Peyer's patch (tissue), 4 donors: Measurements from ENCODE around the gene WDR86. TPM values are rescaled to one million over a fixed set of nuclear protein-coding genes. Genes with fewer than 3 reads are reported as not detected.

Experiments used
- DNase-seq, 3 donors: peaks; one replicate each; pipeline ENCODE4 v3.0.0-alpha.2; 2017 to 2019
- H3K27ac ChIP-seq, 4 donors: fragments of 200-600 bp; sonication (generic); one replicate each; pipeline ENCODE4 v1.5.1; 2016 to 2019
- H3K27me3 ChIP-seq, 2 donors: fragments of 200-600 bp; sonication (generic); one replicate each; pipeline ENCODE4 v1.5.1; 2019
- H3K36me3 ChIP-seq, 3 donors: fragments of 200-600 bp; sonication (generic); one replicate each; pipeline ENCODE4 v1.5.1; 2016 to 2019
- H3K4me1 ChIP-seq, 4 donors: fragments of 200-600 bp; sonication (generic); one replicate each; pipeline ENCODE4 v1.5.1; 2016 to 2019
- H3K4me3 ChIP-seq, 4 donors: fragments of 200-600 bp; sonication (generic); 1 replicate in 3 of 4; 2 replicates in 1 of 4; pipeline ENCODE4 v1.5.1; 2016 to 2019; ENCODE audit warnings: mild to moderate bottlenecking in 1 of 4
- H3K9me3 ChIP-seq, 4 donors: fragments of 200-600 bp; sonication (generic); one replicate each; pipeline ENCODE4 v1.5.1; 2016 to 2019; ENCODE audit warnings: mild to moderate bottlenecking in 1 of 4
- POLR2A ChIP-seq, 2 donors: fragments of 450-650 bp; IDR thresholded peaks; one replicate each; pipeline ENCODE4 v1.5.1; 2017; ENCODE audit warnings: antibody characterized with exemption in 2 of 2, mild to moderate bottlenecking in 2 of 2, moderate library complexity in 2 of 2
- total RNA-seq, 4 donors: library from RNA; depleted of rRNA; stranded (reverse); fragments of >200 nt; gene quantifications; one replicate each; pipeline ENCODE4 v1.1.0, GENCODE V29; 2016
- TF ChIP-seq, protein P1 (sequence below), 6 experiments: fragments of 450-650 bp in 4 of 6; fragments of 200-600 bp in 2 of 6; sonication (generic) in 1 of 6; IDR thresholded peaks; one replicate each; pipeline ENCODE4 v1.5.1; 2017 to 2019; ENCODE audit warnings: antibody characterized with exemption in 6 of 6, mild to moderate bottlenecking in 3 of 6, moderate library complexity in 1 of 6

The WDR86 gene
- total RNA-seq, 4 donors from 2014 or later = 5.9 to 13.2 (median 6.6) TPM; not detected in 1

DNA sequence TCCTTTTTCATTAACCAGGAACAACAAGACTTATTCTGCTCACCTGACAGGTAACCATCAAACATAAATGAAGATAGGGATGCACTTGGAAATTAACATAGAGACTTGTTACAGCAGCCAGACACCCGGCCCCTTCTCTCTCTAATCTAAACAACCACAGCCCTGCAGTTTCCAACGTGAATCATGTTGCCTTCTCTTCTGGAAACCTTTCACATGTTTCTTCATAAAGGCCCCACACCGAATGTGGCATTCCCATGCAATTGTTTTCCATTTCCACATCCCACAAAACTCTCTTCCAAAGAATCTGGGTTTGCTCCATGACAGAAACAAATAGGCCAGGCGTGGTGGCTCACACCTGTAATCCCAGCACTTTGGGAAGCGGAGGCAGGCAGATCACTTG is 15.0 kb upstream of the WDR86 start:
- TF ChIP-seq POLR2A (IDR thresholded peaks at IDR 0.05) = no peak
- TF ChIP-seq, protein P1, sequence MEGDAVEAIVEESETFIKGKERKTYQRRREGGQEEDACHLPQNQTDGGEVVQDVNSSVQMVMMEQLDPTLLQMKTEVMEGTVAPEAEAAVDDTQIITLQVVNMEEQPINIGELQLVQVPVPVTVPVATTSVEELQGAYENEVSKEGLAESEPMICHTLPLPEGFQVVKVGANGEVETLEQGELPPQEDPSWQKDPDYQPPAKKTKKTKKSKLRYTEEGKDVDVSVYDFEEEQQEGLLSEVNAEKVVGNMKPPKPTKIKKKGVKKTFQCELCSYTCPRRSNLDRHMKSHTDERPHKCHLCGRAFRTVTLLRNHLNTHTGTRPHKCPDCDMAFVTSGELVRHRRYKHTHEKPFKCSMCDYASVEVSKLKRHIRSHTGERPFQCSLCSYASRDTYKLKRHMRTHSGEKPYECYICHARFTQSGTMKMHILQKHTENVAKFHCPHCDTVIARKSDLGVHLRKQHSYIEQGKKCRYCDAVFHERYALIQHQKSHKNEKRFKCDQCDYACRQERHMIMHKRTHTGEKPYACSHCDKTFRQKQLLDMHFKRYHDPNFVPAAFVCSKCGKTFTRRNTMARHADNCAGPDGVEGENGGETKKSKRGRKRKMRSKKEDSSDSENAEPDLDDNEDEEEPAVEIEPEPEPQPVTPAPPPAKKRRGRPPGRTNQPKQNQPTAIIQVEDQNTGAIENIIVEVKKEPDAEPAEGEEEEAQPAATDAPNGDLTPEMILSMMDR (IDR thresholded peaks at IDR 0.05) = no peak
- Histone ChIP-seq H3K27ac (no peak overlapping the region), H3K4me3 (no peak overlapping the region), H3K9me3 (peaks cover 0 to 9% (median 0%) of the 10 kb centered on the region in 4 donors), H3K36me3 (no peaks in the 10 kb centered on the region), H3K27me3 (no peaks in the 10 kb centered on the region), H3K4me1 (peaks cover 0 to 6% (median 0%) of the 10 kb centered on the region in 4 donors)
- DNase-seq = no peak

DNA sequence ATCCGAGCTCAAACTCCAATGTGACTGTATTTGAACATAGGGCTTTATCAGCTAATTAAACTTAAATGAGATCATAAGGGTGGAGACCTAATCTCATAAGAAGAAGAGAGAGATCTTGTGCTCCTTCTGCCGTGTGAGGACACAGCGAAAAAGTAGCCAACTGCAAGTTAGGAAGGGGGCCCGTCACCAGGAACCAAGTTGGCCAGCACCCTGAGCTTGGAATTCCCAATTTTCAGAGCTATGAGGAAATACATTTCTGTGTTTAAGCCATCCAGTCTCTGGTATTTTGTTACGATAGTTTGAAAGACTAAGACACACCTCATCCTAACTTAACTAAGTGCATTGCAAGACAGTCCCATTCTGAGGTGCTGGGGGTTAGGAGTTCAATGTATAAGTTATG is 14.1 kb upstream of the WDR86 start:
- Histone ChIP-seq H3K27me3 (no peaks in the 10 kb centered on the region), H3K36me3 (no peaks in the 10 kb centered on the region), H3K9me3 (peaks cover 0 to 13% (median 3%) of the 10 kb centered on the region in 4 donors), H3K4me1 (peaks cover 0 to 2% (median 0%) of the 10 kb centered on the region in 4 donors), H3K4me3 (no peak overlapping the region), H3K27ac (no peak overlapping the region)
- DNase-seq = no peak
- TF ChIP-seq, protein P1 (IDR thresholded peaks at IDR 0.05) = no peak
- TF ChIP-seq POLR2A (IDR thresholded peaks at IDR 0.05) = no peak

- TF ChIP-seq, protein P1 (IDR thresholded peaks at IDR 0.05) = no peak
- no peak for TF ChIP-seq POLR2A (IDR thresholded peaks at IDR 0.05)
- H3K27me3 ChIP-seq = no peaks in the 10 kb centered on the region
- DNase-seq = no peak
- no peak overlapping the region for H3K4me3 ChIP-seq
- no peak overlapping the region for H3K27ac ChIP-seq
- peaks cover 0 to 15% (median 5%) of the 10 kb centered on the region in 4 donors for H3K9me3 ChIP-seq
- no peaks in the 10 kb centered on the region for H3K36me3 ChIP-seq
- H3K4me1 ChIP-seq = no peaks in the 10 kb centered on the region
Measured at GRCh38 chr7:151423226-151423625, 13.4 kb upstream of the WDR86 start.

DNA sequence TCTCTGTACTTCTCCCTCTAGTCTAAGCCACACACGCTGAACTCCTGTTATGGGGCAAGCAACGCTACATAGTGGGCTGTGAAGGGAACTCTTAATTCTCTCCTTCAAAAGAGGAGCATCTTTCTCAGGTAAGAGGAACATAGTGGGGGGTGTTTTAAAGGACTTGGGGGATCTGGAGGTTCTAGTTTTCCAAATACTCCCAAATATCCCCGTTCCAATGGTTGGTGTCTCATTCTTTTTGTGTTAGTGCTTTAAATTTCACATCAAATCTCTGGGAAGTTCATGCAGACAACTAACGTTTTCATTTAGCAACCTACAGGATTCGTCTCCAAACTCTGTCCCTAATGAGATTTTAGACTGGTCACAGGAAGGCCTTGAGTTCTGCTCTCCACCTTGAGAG is 12.4 kb upstream of the WDR86 start:
- Histone ChIP-seq H3K27me3 (no peaks in the 10 kb centered on the region), H3K4me3 (no peak overlapping the region), H3K9me3 (peaks cover 0 to 15% (median 5%) of the 10 kb centered on the region in 4 donors), H3K27ac (no peak overlapping the region), H3K36me3 (no peaks in the 10 kb centered on the region), H3K4me1 (no peaks in the 10 kb centered on the region)
- DNase-seq = no peak
- no peak for TF ChIP-seq POLR2A (IDR thresholded peaks at IDR 0.05)
- TF ChIP-seq, protein P1 (IDR thresholded peaks at IDR 0.05) = no peak

- no peaks in the 10 kb centered on the region for H3K36me3 ChIP-seq
- no peaks in the 10 kb centered on the region for H3K4me1 ChIP-seq
- no peak overlapping the region for H3K27ac ChIP-seq
- TF ChIP-seq, protein P1 (IDR thresholded peaks at IDR 0.05) = no peak
- no peak for TF ChIP-seq POLR2A (IDR thresholded peaks at IDR 0.05)
- no peak for DNase-seq
- H3K27me3 ChIP-seq = no peaks in the 10 kb centered on the region
- H3K4me3 ChIP-seq = no peak overlapping the region
- peaks cover 0 to 15% (median 5%) of the 10 kb centered on the region in 4 donors for H3K9me3 ChIP-seq
Measured at GRCh38 chr7:151420144-151420543, 10.3 kb upstream of the WDR86 start.

DNA sequence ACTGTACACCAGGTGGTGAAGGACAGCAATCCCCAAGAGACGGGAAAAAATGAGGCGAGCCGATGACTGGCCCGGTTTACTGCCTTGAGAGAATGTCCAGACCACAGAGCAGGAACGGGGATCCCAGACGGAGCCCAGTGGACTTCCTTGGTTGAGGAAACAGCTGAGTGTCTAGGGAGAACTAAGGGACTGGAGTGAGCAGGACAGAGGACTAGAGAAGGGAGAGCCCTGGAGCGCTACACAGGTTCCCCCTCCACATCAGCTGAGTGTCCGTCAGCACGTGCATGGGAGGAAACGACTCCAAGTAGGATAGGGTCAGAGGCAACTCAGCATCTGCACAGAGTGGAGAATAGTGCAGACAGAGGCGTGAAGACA is 7.1 kb upstream of the WDR86 start:
- no peaks in the 10 kb centered on the region for H3K4me1 ChIP-seq
- H3K4me3 ChIP-seq = no peak overlapping the region
- DNase-seq = no peak
- no peak overlapping the region for H3K27ac ChIP-seq
- peaks cover 0 to 15% (median 5%) of the 10 kb centered on the region in 4 donors for H3K9me3 ChIP-seq
- TF ChIP-seq POLR2A (IDR thresholded peaks at IDR 0.05) = no peak
- H3K27me3 ChIP-seq = no peaks in the 10 kb centered on the region
- H3K36me3 ChIP-seq = no peaks in the 10 kb centered on the region
